Activated CD4-positive, alpha-beta memory T cell treated with anti-CD3 and anti-CD28 coated beads for 36 hours (primary cell): ENCODE results near the gene SLC8B1. TPM values are rescaled to one million over a fixed set of nuclear protein-coding genes. Genes with fewer than 3 reads are reported as not detected.

Source experiments
- CTCF ChIA-PET: fragments of 350-600 bp; sonication (Branson Sonifier 250); formaldehyde crosslinking; loops from one replicate; lab custom pipeline; 2021; ENCODE audit warnings: antibody characterized with exemption, inconsistent platforms; lab: Charles Lee
- POLR2A ChIA-PET: fragments of 350-600 bp; sonication (Branson Sonifier 250); formaldehyde crosslinking; loops from one replicate; lab custom pipeline; 2021; ENCODE audit warnings: antibody characterized with exemption; lab: Charles Lee
- DNase-seq: peaks from one replicate; pipeline ENCODE4 v3.0.0-alpha.2; 2020
- H3K27ac Mint-ChIP-seq: one replicate; pipeline ENCODE4 v1.8.0; 2021; ENCODE audit warnings: mixed read lengths
- H3K27me3 Mint-ChIP-seq: one replicate; pipeline ENCODE4 v1.8.0; 2021; ENCODE audit warnings: mixed read lengths
- H3K36me3 Mint-ChIP-seq: one replicate; pipeline ENCODE4 v1.8.0; 2021; ENCODE audit warnings: mixed read lengths
- H3K4me1 Mint-ChIP-seq: one replicate; pipeline ENCODE4 v1.8.0; 2021; ENCODE audit warnings: low read depth, mixed read lengths
- H3K4me3 Mint-ChIP-seq: one replicate; pipeline ENCODE4 v1.8.0; 2021; ENCODE audit warnings: mild to moderate bottlenecking, mixed read lengths
- H3K9me3 Mint-ChIP-seq: one replicate; pipeline ENCODE4 v1.8.0; 2021; ENCODE audit warnings: mixed read lengths
- intact Hi-C: fragments of 100-400 bp; cut with micrococcal nuclease; formaldehyde crosslinking; loops from one replicate; pipeline ENCODE4 v1.15.1; 2023
- total RNA-seq, 2 experiments: library from RNA; stranded (reverse); gene quantifications; one replicate each; pipeline ENCODE4 v1.2.3, GENCODE V29; 2021

Gene SLC8B1
- total RNA-seq, 2 experiments from 2014 or later, result 21.5 to 22.0 TPM

GRCh38 chr12:113329791-113330417 is 5.0 kb downstream of the SLC8B1 start:
- Mint-ChIP-seq H3K36me3 (peaks cover 26% of the 10 kb centered on the region), H3K9me3 (no peaks in the 10 kb centered on the region), H3K4me3 (no peak overlapping the region), H3K27me3 (no peaks in the 10 kb centered on the region), H3K27ac (peak overlapping the region; percentile 9), H3K4me1 (peaks cover 29% of the 10 kb centered on the region)
- DNase-seq, result no peak
- intact Hi-C loops, result loop anchor here (10.0 kb wide), 1 partner anchor 145 kb away; the partner anchor contains the start of genes DDX54 and RITA1
- POLR2A ChIA-PET, result no interaction called here
- CTCF ChIA-PET, result no interaction called here

GRCh38 chr12:113329022-113329790 is 5.7 kb downstream of the SLC8B1 start:
- POLR2A ChIA-PET, result no interaction called here
- Mint-ChIP-seq H3K9me3 (no peaks in the 10 kb centered on the region), H3K4me1 (peaks cover 29% of the 10 kb centered on the region), H3K36me3 (peaks cover 26% of the 10 kb centered on the region), H3K27ac (no peak overlapping the region), H3K4me3 (no peak overlapping the region), H3K27me3 (no peaks in the 10 kb centered on the region)
- intact Hi-C loops, result no loop called here
- CTCF ChIA-PET, result no interaction called here
- DNase-seq, result no peak

DNA sequence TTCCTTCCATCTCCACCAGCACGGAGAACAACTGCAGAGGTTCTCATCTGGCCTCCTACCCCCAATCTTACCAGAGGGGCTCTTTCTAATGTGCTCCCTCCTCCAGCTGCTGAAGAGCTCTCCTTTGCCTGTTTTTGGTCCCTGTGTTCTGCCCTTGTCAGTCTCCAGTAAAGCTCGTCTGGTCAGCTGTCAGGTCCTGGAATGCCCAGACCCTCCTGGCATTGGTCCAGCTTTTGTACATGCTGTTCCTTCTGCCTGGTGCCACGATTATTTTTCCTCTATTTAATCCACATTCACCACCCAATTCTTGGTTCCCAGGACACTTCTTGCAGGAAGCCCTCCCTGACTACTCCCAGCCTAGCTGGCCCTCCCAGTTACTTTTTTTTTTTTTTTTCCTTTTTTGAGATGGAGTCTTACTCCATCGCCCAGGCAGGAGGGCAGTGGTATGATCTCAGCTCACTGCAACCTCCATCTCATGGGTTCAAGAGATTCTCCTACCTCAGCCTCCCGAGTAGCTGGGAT is 6.5 kb downstream of the SLC8B1 start:
- intact Hi-C loops, result no loop called here
- H3K4me3 Mint-ChIP-seq, result no peak overlapping the region
- peaks cover 28% of the 10 kb centered on the region for H3K4me1 Mint-ChIP-seq
- H3K9me3 Mint-ChIP-seq, result no peaks in the 10 kb centered on the region
- peaks cover 26% of the 10 kb centered on the region for H3K36me3 Mint-ChIP-seq
- DNase-seq, result no peak
- no peak overlapping the region for H3K27ac Mint-ChIP-seq
- H3K27me3 Mint-ChIP-seq, result no peaks in the 10 kb centered on the region
- CTCF ChIA-PET, result no interaction called here
- POLR2A ChIA-PET, result no interaction called here

- intact Hi-C loops, result no loop called here
- Mint-ChIP-seq H3K27ac (peak overlapping the region; percentile 8), H3K27me3 (no peaks in the 10 kb centered on the region), H3K36me3 (peaks cover 26% of the 10 kb centered on the region), H3K4me1 (peaks cover 16% of the 10 kb centered on the region), H3K9me3 (peaks cover 5% of the 10 kb centered on the region), H3K4me3 (no peak overlapping the region)
- POLR2A ChIA-PET, result interaction anchor here (0.5 to 0.7 kb wide), 2 partner anchors 141 to 332 kb away, joined by 3 to 6 read pairs; partner anchors contain the start of genes DDX54 and RITA1
- CTCF ChIA-PET, result interaction anchor here (0.8 to 1.2 kb wide), 2 partner anchors 98 to 104 kb away, joined by 3 to 5 read pairs; no protein-coding TSS in a partner anchor
- DNase-seq, result no peak
Observed at GRCh38 chr12:113326775-113327395, 8.0 kb downstream of the SLC8B1 start.

GRCh38 chr12:113325916-113326315 is 9.0 kb downstream of the SLC8B1 start:
- intact Hi-C loops, result no loop called here
- Mint-ChIP-seq H3K4me3 (no peak overlapping the region), H3K36me3 (peaks cover 24% of the 10 kb centered on the region), H3K27ac (no peak overlapping the region), H3K4me1 (peaks cover 12% of the 10 kb centered on the region), H3K9me3 (peaks cover 5% of the 10 kb centered on the region), H3K27me3 (no peaks in the 10 kb centered on the region)
- ChIA-PET POLR2A (interaction anchor here (0.5 kb wide), 1 partner anchor 140 kb away, joined by 3 read pairs; the partner anchor contains the start of genes DDX54 and RITA1), CTCF (interaction anchor here (1.2 kb wide), 1 partner anchor 99 kb away, joined by 5 read pairs; no protein-coding TSS in a partner anchor)
- no peak for DNase-seq

DNA sequence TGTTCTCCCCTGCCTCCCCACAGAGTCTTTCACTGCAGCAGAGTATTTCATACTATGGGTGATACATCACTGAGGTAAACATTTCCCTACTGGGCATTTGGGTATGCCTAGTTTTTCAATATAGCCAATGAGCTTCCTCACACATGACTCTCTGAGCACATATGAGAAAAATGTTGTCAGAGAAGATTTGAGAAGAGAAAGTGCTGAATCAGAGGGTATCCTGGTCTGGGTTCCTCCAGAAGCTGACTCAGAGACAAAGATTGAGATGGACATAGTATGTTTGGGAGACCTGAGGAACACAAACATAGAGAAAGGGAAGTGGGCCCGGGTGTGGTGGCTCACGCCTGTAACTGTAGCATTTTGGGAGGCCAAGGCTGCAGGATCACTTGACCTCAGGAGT is 12.6 kb downstream of the SLC8B1 start:
- Mint-ChIP-seq H3K4me1 (peaks cover 6% of the 10 kb centered on the region), H3K4me3 (no peak overlapping the region), H3K27ac (no peak overlapping the region), H3K36me3 (peaks cover 36% of the 10 kb centered on the region), H3K27me3 (no peaks in the 10 kb centered on the region), H3K9me3 (peaks cover 5% of the 10 kb centered on the region)
- POLR2A ChIA-PET, result no interaction called here
- CTCF ChIA-PET, result interaction anchor here (1.0 to 1.8 kb wide), 2 partner anchors 12 to 103 kb away, joined by 3 to 6 read pairs; no protein-coding TSS in a partner anchor
- intact Hi-C loops, result no loop called here
- no peak for DNase-seq

DNA sequence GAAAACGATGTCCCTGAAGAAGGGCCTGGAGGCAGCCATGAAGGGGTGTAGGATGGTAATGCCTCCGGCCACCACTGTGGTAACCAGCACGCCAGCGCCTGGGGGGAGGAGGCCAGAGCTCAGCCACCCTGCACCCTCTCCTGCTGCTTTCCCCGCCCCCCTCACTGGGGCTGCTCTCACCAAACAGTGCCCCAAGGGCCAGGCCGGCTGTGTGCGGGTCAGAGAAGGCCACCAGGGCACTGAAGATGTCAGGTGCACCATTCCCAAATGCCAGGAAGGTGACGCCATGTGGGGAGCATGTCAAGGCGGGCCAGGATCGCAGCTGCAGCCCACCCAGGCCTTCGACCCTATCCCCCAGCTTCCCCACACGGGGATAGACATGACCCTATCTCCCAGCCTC is 14.5 kb downstream of the SLC8B1 start:
- peaks cover 5% of the 10 kb centered on the region for H3K9me3 Mint-ChIP-seq
- CTCF ChIA-PET, result no interaction called here
- DNase-seq, result no peak
- H3K27me3 Mint-ChIP-seq, result no peaks in the 10 kb centered on the region
- H3K36me3 Mint-ChIP-seq, result peaks cover 37% of the 10 kb centered on the region
- intact Hi-C loops, result no loop called here
- peaks cover 6% of the 10 kb centered on the region for H3K4me1 Mint-ChIP-seq
- POLR2A ChIA-PET, result no interaction called here
- no peak overlapping the region for H3K27ac Mint-ChIP-seq
- H3K4me3 Mint-ChIP-seq, result no peak overlapping the region

GRCh38 chr12:113318900-113319628 is 15.8 kb downstream of the SLC8B1 start:
- Mint-ChIP-seq H3K27ac (no peak overlapping the region), H3K27me3 (no peaks in the 10 kb centered on the region), H3K36me3 (peaks cover 44% of the 10 kb centered on the region), H3K4me3 (no peak overlapping the region), H3K4me1 (peaks cover 6% of the 10 kb centered on the region), H3K9me3 (peaks cover 5% of the 10 kb centered on the region)
- DNase-seq, result no peak
- intact Hi-C loops, result no loop called here
- POLR2A ChIA-PET, result no interaction called here
- CTCF ChIA-PET, result no interaction called here

GRCh38 chr12:113318046-113318656 is 16.8 kb downstream of the SLC8B1 start:
- Mint-ChIP-seq H3K27ac (no peak overlapping the region), H3K4me1 (peaks cover 3% of the 10 kb centered on the region), H3K9me3 (peaks cover 5% of the 10 kb centered on the region), H3K4me3 (no peak overlapping the region), H3K36me3 (peaks cover 45% of the 10 kb centered on the region), H3K27me3 (no peaks in the 10 kb centered on the region)
- POLR2A ChIA-PET, result no interaction called here
- no peak for DNase-seq
- CTCF ChIA-PET, result no interaction called here
- intact Hi-C loops, result no loop called here

DNA sequence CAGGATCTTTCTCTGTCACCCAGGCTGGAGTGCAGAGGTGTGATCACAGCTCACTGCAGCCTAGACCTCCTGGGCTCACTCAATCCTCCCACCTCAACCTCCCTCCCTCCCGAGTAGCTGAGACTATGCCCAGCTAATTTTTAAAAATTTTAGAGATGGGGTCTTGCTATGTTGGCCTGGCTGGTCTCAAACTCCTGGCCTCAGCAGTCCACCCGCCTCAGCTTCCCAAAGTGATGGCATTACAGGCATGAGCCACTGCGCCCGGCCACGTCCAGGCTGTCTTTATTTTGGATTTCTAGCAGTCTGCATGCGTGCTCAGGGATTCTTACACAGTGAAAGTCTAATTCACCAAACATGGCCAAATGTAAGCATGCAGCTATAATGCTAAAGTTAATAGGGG is 17.8 kb downstream of the SLC8B1 start:
- peaks cover 2% of the 10 kb centered on the region for H3K9me3 Mint-ChIP-seq
- no peak for DNase-seq
- POLR2A ChIA-PET, result no interaction called here
- CTCF ChIA-PET, result interaction anchor here (1.2 kb wide), 1 partner anchor 46 kb away, joined by 3 read pairs; no protein-coding TSS in a partner anchor
- H3K27ac Mint-ChIP-seq, result no peak overlapping the region
- H3K36me3 Mint-ChIP-seq, result peaks cover 41% of the 10 kb centered on the region
- no peaks in the 10 kb centered on the region for H3K27me3 Mint-ChIP-seq
- no peaks in the 10 kb centered on the region for H3K4me1 Mint-ChIP-seq
- intact Hi-C loops, result no loop called here
- no peak overlapping the region for H3K4me3 Mint-ChIP-seq

DNA sequence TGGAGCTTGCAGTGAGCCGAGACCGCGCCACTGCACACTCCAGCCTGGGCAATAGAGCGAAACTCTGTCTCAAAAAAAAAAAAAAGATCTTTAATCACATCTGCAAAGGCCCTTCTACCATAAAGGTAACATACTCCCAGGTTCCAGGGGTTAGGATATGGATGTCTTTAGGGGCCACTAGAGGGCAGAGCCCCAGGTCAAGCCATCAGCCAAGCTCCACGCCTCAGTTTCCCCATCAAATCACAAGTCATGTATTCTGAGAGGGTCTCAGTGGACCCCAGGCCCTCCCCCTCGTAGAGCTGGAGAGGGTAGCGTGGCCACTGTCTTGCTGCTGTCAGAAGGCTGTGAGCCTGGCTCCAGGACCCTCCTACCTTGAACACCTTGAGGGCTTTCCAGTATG is 18.8 kb downstream of the SLC8B1 start:
- H3K27me3 Mint-ChIP-seq, result no peaks in the 10 kb centered on the region

More for the DNA sequence above, 18.8 kb downstream of the SLC8B1 start:
- intact Hi-C loops, result no loop called here
- ChIA-PET POLR2A (no interaction called here), CTCF (interaction anchor here (0.5 to 1.2 kb wide), 2 partner anchors 47 to 117 kb away, joined by 3 read pairs; no protein-coding TSS in a partner anchor)
- Mint-ChIP-seq H3K36me3 (peaks cover 39% of the 10 kb centered on the region), H3K4me1 (no peaks in the 10 kb centered on the region), H3K27ac (no peak overlapping the region), H3K9me3 (no peaks in the 10 kb centered on the region), H3K4me3 (no peak overlapping the region)
- no peak for DNase-seq
